Heart left ventricle (tissue), 16 donors: ENCODE results near the gene GIPC1. TPM values are rescaled to one million over a fixed set of nuclear protein-coding genes. Genes with fewer than 3 reads are reported as not detected.

Experiments
- ATAC-seq, 4 donors: fragments of 200-7000 bp; cut with Tn5 transposase; one replicate each; pipeline ENCODE4 v1.9.1; 2020 to 2022; ENCODE audit warnings: moderate library complexity in 4 of 4, mild to moderate bottlenecking in 3 of 4, moderate number of reproducible peaks in 1 of 4
- DNase-seq, 5 donors: peaks; one replicate each; pipeline ENCODE4 v3.0.0-alpha.2; 2020
- H3K27ac ChIP-seq, 12 donors: fragments of 200-600 bp; sonication (generic) in 4 of 12; one replicate each; pipeline versions ENCODE4 v1.5.0 to v1.8.0; 2016 to 2022; ENCODE audit warnings: mild to moderate bottlenecking in 2 of 12
- H3K27me3 ChIP-seq, 9 donors: fragments of 200-600 bp; sonication (generic) in 2 of 9; one replicate each; pipeline versions ENCODE4 v1.5.1 to v1.8.0; 2016 to 2022; ENCODE audit warnings: mild to moderate bottlenecking in 3 of 9
- H3K36me3 ChIP-seq, 9 donors: fragments of 200-600 bp; sonication (generic) in 2 of 9; one replicate each; pipeline versions ENCODE4 v1.5.0 to v1.8.0; 2018 to 2022; ENCODE audit warnings: mild to moderate bottlenecking in 2 of 9
- H3K4me1 ChIP-seq, 12 donors: fragments of 200-600 bp; sonication (generic) in 4 of 12; one replicate each; pipeline versions ENCODE4 v1.5.0 to v1.8.0; 2016 to 2022; ENCODE audit warnings: mild to moderate bottlenecking in 3 of 12
- H3K4me3 ChIP-seq, 12 donors: fragments of 200-600 bp; sonication (generic) in 4 of 12; one replicate each; pipeline versions ENCODE4 v1.5.0 to v1.8.0; 2017 to 2022; ENCODE audit warnings: mild to moderate bottlenecking in 9 of 12, moderate library complexity in 4 of 12
- H3K9me3 ChIP-seq, 12 donors: fragments of 200-600 bp; sonication (generic) in 4 of 12; one replicate each; pipeline versions ENCODE4 v1.5.0 to v1.8.0; 2016 to 2022; ENCODE audit warnings: mild to moderate bottlenecking in 1 of 12
- POLR2A ChIP-seq, 2 donors: fragments of 450-650 bp; IDR thresholded peaks; one replicate each; pipeline ENCODE4 v1.6.1; 2017; ENCODE audit warnings: antibody characterized with exemption in 2 of 2, mild to moderate bottlenecking in 2 of 2, moderate library complexity in 2 of 2
- WGBS, 4 donors: extraction: QIAGEN DNeasy Blood & Tissue Kit in 2 of 4; methylation state at CpG; one replicate each; pipeline versions ENCODE4 v1.1.5 to v1.1.7; 2013 to 2018; 5-methylcytosine and 5-hydroxymethylcytosine counted together
- intact Hi-C, 10 donors: fragments of 100-400 bp; cut with DNase I; formaldehyde crosslinking; loops; one replicate each; pipeline versions ENCODE4 v1.11.1 to v1.14.2; 2022
- polyA plus RNA-seq, 2 donors: library from polyadenylated mRNA; stranded (reverse); fragments of 200-250 nt; gene quantifications; one replicate each; pipeline ENCODE4 v1.2.3, GENCODE V29; 2013
- total RNA-seq, 9 donors: library from RNA; depleted of rRNA in 2 of 9; stranded (reverse); fragments of >200 nt in 2 of 9; fragmentation: NEBNext Ultra II Directional in 3 of 9; extraction: Animal tissue kit (Norgen Biotek cat#: 25700) in 3 of 9; gene quantifications; one replicate each; pipeline versions ENCODE4 v1.1.0 to v1.2.4, GENCODE V29; 2016 to 2023
- TF ChIP-seq, protein P1 (sequence below), 12 donors: fragments of 200-600 bp; sonication (generic) in 4 of 12; IDR thresholded peaks; one replicate each; pipeline versions ENCODE4 v1.5.0 to v1.8.0; 2018 to 2022; ENCODE audit warnings: antibody characterized with exemption in 12 of 12, mild to moderate bottlenecking in 5 of 12
- donor health status: ischemic (EF 13 %, LVEDD 7.1; RV severe dilation, severe dysfunction).
- donor health status: healthy with polysubstance abuse.
- donor health status: DM: no; HTN: yes; CAD: no.
- donor health status: DM: no; HTN: no; CAD: no.
- donor health status: ischemic (EF 25% LVEDD 6.9; RV normal size, moderate dysfunction).
- donor health status: ischemic (EF 25% LVEDD 5.7; RV mildly dilated, moderate dysfunction).
- donor health status: healthy.
- donor health status: DM: yes; HTN: yes; CAD: no.
- donor health status: ischemic (EF 35%, LVEDD 5.7; RV mildly dilated, moderate dysfunction).
- donor health status: nonischemic (EF 11% LVEDD 7.7; RV severe dilation, severe dysfunction).
- donor health status: DM: yes; HTN: yes; CAD: no.
- donor health status: PGD.
- donor health status: ischemic (EF 29% LVEDD 5.4; RV normal size, mild dysfunction).
- donor health status: nonischemic (EF 23%, LVEDD 6.1; RV moderate dilation, normal function).

The GIPC1 gene
- total and polyA plus RNA-seq, 11 donors: 44.9 to 87.4 (median 49.7) TPM

DNA sequence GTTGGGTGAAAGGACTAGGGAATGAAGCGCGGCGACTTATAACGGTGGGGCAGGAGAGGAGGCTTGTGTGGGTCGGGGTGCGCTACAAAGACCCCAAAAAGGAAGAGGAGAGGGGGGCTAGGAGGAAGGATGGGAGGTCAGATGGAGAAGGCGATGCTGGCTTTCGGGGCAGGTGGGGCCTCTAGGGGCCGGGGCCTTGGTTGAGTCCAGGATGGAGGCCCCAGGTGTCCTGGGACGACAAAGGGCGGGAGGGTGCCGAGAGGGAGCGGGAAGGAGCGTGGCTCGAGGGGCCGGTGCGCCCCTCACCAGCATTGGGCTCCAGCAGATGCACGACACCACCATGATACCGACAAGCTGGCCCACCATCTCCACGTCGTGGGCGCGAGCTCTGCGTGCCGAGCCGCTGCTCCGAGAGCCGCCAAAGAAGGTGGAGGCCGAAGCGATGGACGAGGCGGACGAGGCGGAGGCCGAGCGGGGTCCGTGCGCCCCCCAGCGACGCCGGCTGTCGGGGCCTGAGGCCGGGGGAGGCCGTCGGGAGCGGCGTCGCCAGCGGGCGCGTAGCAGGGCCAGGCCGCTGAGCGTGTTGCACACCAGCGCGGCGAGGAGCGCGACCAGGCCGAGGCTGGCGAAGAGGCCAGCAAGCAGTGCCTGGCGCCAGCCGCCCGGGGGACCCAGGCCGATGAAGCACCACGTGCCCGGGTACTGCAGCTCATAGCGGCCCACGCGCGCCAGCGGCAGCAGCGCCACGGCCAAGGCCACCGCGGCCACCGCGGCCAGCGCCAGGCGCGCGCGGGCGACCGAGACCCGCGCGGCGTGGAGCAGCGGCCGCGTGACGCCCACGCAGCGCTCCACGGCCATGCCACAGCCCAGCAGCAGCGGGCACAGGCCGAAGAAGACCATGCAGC lies 22.6 kb downstream of the GIPC1 start:
- ATAC-seq: no peak

DNA sequence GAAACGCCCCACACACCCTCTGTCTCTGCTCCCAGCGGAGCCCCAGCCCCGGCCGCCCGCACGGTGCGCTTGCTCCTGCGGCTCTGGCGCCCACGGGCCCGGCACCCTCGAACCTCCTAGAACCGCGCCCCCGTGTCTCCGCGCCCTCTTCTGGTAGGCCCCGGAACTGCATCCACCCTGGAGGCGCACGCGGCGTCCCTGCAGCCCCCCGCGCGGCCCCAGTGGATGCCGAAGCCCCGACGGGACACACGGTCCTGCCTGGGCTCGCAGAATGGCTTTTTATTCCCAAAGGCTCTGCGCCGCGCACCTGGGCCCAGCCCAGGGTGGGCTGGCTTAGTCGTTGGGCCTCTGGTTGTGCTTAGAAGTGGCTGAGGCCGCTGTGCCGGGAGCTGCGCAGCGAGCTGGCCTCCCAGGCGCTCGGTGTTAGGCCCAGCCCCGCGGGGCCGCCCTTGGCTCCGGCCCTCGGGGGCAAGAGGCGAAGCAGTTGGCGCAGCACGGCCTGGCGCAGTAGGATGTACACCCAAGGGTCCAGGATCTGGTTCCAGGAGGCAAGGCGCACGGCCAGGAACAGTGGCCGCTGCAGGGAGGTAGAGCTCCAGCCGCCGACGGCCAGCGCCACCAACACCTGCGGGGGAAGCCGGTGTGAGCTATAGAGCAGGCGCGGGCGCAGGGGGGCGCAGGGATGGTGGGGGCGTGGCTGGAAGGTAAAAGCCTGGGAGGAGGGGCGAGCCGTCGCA lies 23.6 kb downstream of the GIPC1 start:
- TF ChIP-seq, protein P1, sequence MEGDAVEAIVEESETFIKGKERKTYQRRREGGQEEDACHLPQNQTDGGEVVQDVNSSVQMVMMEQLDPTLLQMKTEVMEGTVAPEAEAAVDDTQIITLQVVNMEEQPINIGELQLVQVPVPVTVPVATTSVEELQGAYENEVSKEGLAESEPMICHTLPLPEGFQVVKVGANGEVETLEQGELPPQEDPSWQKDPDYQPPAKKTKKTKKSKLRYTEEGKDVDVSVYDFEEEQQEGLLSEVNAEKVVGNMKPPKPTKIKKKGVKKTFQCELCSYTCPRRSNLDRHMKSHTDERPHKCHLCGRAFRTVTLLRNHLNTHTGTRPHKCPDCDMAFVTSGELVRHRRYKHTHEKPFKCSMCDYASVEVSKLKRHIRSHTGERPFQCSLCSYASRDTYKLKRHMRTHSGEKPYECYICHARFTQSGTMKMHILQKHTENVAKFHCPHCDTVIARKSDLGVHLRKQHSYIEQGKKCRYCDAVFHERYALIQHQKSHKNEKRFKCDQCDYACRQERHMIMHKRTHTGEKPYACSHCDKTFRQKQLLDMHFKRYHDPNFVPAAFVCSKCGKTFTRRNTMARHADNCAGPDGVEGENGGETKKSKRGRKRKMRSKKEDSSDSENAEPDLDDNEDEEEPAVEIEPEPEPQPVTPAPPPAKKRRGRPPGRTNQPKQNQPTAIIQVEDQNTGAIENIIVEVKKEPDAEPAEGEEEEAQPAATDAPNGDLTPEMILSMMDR (IDR thresholded peaks at IDR 0.05): peak; percentile 96 to 99 (median 97)
- no peak for TF ChIP-seq POLR2A (IDR thresholded peaks at IDR 0.05)
- ATAC-seq (peak in 3 of 4 donors; percentile 46 to 61 (median 56)), DNase-seq (peak; percentile 72 to 89 (median 74))
- peaks cover 0 to 39% (median 16%) of the 10 kb centered on the region in 9 donors for H3K27me3 ChIP-seq
- H3K27ac ChIP-seq: no peak overlapping the region
- intact Hi-C loops: loop anchor here in 7 of 10 donors (5.0 to 10.0 kb wide), 7 partner anchors 35 to 338 kb away; partner anchors contain the start of genes ASF1B (in 2 of the 7) and PKN1 (in 2 of the 7)
- H3K4me1 ChIP-seq: peaks cover 4 to 52% (median 22%) of the 10 kb centered on the region in 12 donors
- peaks cover 0 to 45% (median 38%) of the 10 kb centered on the region in 9 donors for H3K36me3 ChIP-seq
- peak overlapping the region in 8 of 12 donors; percentile 5 to 37 (median 22) for H3K4me3 ChIP-seq
- 2% methylated on average over 36 to 66 of the region's 66 CpGs for WGBS, 4 donors
- H3K9me3 ChIP-seq: no peaks in the 10 kb centered on the region

More for the DNA sequence above, 22.6 kb downstream of the GIPC1 start:
- Histone ChIP-seq H3K27ac (no peak overlapping the region), H3K27me3 (peaks cover 0 to 39% (median 16%) of the 10 kb centered on the region in 9 donors), H3K4me1 (peaks cover 4 to 56% (median 24%) of the 10 kb centered on the region in 12 donors), H3K9me3 (no peaks in the 10 kb centered on the region), H3K36me3 (peaks cover 0 to 45% (median 36%) of the 10 kb centered on the region in 9 donors), H3K4me3 (peak overlapping the region in 7 of 12 donors; percentile 12 to 41 (median 25))
- no peak for TF ChIP-seq POLR2A (IDR thresholded peaks at IDR 0.05)
- TF ChIP-seq, protein P1 (IDR thresholded peaks at IDR 0.05): peak in 3 of 12 donors; percentile 5 to 35 (median 6)
- DNase-seq: no peak
- intact Hi-C loops: loop anchor here in 7 of 10 donors (5.0 to 10.0 kb wide), 7 partner anchors 36 to 339 kb away; partner anchors contain the start of genes ASF1B (in 2 of the 7) and PKN1 (in 2 of the 7)
- 6 to 10% (median 6%) methylated on average over 62 to 97 of the region's 97 CpGs for WGBS, 4 donors

DNA sequence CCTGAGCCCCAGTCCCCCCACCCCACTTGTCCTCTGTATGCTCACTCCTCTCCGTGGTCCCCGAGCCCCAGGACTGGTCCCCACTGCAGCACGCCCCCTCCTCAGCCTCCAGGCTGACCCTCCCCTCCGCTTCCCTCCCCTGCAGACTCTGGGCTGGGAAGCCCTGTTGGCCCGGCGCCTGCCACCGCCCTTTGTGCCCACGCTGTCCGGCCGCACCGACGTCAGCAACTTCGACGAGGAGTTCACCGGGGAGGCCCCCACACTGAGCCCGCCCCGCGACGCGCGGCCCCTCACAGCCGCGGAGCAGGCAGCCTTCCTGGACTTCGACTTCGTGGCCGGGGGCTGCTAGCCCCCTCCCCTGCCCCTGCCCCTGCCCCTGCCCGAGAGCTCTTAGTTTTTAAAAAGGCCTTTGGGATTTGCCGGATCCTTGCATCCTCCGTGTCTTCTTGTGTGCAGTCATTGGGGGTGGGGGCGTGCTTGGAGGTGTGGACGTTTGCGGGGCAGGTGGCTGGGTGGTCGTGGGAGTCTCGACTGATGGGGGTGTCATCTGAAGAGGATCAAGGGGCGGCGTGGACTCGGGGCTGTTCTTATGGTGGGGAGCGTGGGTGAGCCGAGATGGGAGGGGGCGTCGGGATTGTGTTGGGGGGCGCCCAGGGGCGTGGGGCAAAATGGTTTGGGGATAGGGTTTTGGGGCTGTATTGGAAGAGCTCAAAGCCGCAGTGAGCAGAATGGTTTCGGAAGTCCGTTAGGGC lies 24.3 kb downstream of the GIPC1 start:
- intact Hi-C loops: loop anchor here in 7 of 10 donors (5.0 to 10.0 kb wide), 7 partner anchors 34 to 337 kb away; partner anchors contain the start of genes ASF1B (in 2 of the 7) and PKN1 (in 2 of the 7)
- H3K36me3 ChIP-seq: peaks cover 0 to 51% (median 45%) of the 10 kb centered on the region in 9 donors
- no peak for ATAC-seq
- H3K4me3 ChIP-seq: peak overlapping the region in 4 of 12 donors; percentile 21 to 37 (median 27)
- H3K4me1 ChIP-seq: peaks cover 4 to 44% (median 21%) of the 10 kb centered on the region in 12 donors
- peaks cover 0 to 39% (median 16%) of the 10 kb centered on the region in 9 donors for H3K27me3 ChIP-seq
- no peaks in the 10 kb centered on the region for H3K9me3 ChIP-seq
- WGBS, 4 donors: 71 to 79% (median 78%) methylated on average over 38 to 46 of the region's 46 CpGs
- DNase-seq: no peak
- H3K27ac ChIP-seq: no peak overlapping the region
- TF ChIP-seq, protein P1 (IDR thresholded peaks at IDR 0.05): no peak
- no peak for TF ChIP-seq POLR2A (IDR thresholded peaks at IDR 0.05)
